Loucy (cell line): ENCODE data around the gene MAPRE3.
A peak's percentile ranks its signal among the peaks of the same experiment; 100 is the strongest.

Experiments
- H2AFZ ChIP-seq: fragments of 200-600 bp; sonication (generic); 2 replicates; pipeline ENCODE4 v1.6.0; 2016; ENCODE audit warnings: antibody characterized with exemption, mild to moderate bottlenecking, low read length, moderate library complexity
- H3F3A ChIP-seq: fragments of 200-600 bp; 2 replicates; pipeline ENCODE4 v1.6.0; 2016; ENCODE audit warnings: antibody characterized with exemption, low read depth, mild to moderate bottlenecking
- H3K27me3 ChIP-seq: fragments of 200-600 bp; sonication (generic); 2 replicates; pipeline ENCODE4 v1.6.1; 2014; ENCODE audit warnings: low read length, mild to moderate bottlenecking; ENCODE audit not compliant: insufficient read depth, poor library complexity, severe bottlenecking
- H3K36me3 ChIP-seq: fragments of 200-600 bp; sonication (generic); 2 replicates; pipeline ENCODE4 v1.6.1; 2016; ENCODE audit warnings: low read length; ENCODE audit not compliant: insufficient read depth
- H3K4me1 ChIP-seq: fragments of 200-600 bp; sonication (generic); 2 replicates; pipeline ENCODE4 v1.5.1; 2014; ENCODE audit warnings: low read length, mild to moderate bottlenecking; ENCODE audit not compliant: insufficient read depth, poor library complexity, severe bottlenecking
- H3K4me2 ChIP-seq: fragments of 200-600 bp; sonication (generic); 2 replicates; pipeline ENCODE4 v1.6.0; 2014; ENCODE audit warnings: antibody characterized with exemption, low read length, low read depth, mild to moderate bottlenecking; ENCODE audit not compliant: poor library complexity, severe bottlenecking
- H3K4me3 ChIP-seq: fragments of 200-600 bp; sonication (generic); 2 replicates; pipeline ENCODE4 v1.5.1; 2014; ENCODE audit warnings: low read length, mild to moderate bottlenecking, mixed read lengths; ENCODE audit not compliant: poor library complexity, severe bottlenecking
- H3K79me2 ChIP-seq: fragments of 200-600 bp; sonication (generic); 2 replicates; pipeline ENCODE4 v1.6.1; 2014; ENCODE audit warnings: low read length; ENCODE audit not compliant: insufficient read depth
- H3K9ac ChIP-seq: fragments of 200-600 bp; sonication (generic); 2 replicates; pipeline ENCODE4 v1.6.0; 2014; ENCODE audit warnings: mild to moderate bottlenecking, low read depth, low read length, moderate library complexity; ENCODE audit not compliant: poor library complexity, severe bottlenecking
- H3K9me2 ChIP-seq: fragments of 200-600 bp; sonication (generic); replicated peaks from 2 replicates; pipeline ENCODE4 v1.6.1; 2016; ENCODE audit warnings: low read depth, low read length, mixed read lengths
- H3K9me3 ChIP-seq: fragments of 200-600 bp; sonication (generic); 2 replicates; pipeline ENCODE4 v1.6.1; 2014; ENCODE audit warnings: mild to moderate bottlenecking, antibody characterized with exemption, low read length, low read depth; ENCODE audit not compliant: insufficient read depth
- H4K20me1 ChIP-seq: fragments of 200-600 bp; sonication (generic); 2 replicates; pipeline ENCODE4 v1.6.0; 2014; ENCODE audit warnings: antibody characterized with exemption, low read length, mild to moderate bottlenecking; ENCODE audit not compliant: insufficient read depth, poor library complexity, severe bottlenecking
- EZH2phosphoT487 ChIP-seq: fragments of 200-600 bp; IDR thresholded peaks from 2 replicates; pipeline ENCODE4 v1.6.1; 2018; ENCODE audit warnings: antibody characterized with exemption, mild to moderate bottlenecking, moderate library complexity, borderline replicate concordance
- TF ChIP-seq, protein P1 (sequence below): fragments of 200-600 bp; sonication (generic); conservative IDR thresholded peaks from 2 replicates; pipeline ENCODE4 v1.5.1; 2014; ENCODE audit warnings: mild to moderate bottlenecking, antibody characterized with exemption, low read length

MAPRE3 gene

DNA sequence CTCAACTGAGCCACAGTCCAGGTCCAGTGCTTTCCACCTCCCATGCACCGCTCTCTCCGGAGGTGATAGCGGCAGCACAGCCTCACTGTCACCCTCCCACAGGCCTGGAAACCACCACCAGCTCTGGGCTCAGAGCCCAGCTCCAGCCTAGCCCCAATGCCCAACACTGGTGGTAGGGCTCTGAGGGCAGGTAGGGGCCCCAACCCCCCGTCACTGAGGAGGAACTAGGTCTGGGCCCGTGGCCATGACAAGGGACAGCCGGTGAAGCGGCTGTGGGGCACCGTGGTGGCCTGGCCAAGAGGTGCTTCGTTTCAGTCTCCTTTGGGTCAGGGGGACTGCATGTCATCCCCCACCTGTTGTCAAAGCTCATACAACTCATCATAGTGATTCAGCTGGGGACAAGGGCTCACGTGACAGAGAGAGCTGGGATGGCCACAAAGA lies 56.8 kb downstream of the MAPRE3 start:
- no peaks in the 10 kb centered on the region for H3K36me3 ChIP-seq
- H3K79me2 ChIP-seq, result peaks cover 10% of the 10 kb centered on the region; the same call in 1 of the 2 replicates

DNA sequence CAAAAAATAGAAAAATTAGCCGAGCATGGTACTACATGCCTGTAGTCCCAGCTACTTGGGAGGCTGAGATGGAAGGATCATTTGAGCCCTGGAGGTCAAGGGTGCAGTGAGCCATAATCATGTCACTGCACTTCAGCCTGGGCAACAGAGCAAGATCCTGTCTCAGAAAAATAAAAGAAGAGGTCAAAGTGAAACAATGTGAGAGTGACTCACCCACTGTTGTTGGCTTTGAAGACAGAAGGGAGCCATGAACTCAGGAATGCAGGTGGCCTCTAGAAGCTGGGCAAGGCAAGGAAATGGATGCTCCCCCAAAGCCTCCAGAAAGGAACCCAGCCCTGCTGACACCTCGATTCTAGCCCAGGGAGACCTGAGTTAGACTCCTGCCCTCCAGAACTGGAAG lies 58.6 kb downstream of the MAPRE3 start:
- no peaks in the 10 kb centered on the region for H3K9me2 ChIP-seq
- H2AFZ ChIP-seq, result no peak overlapping the region
- no peaks in the 10 kb centered on the region for H3K9me3 ChIP-seq
- peaks cover 11% of the 10 kb centered on the region for H4K20me1 ChIP-seq
- H3K9ac ChIP-seq, result no peak overlapping the region
- peaks cover 21% of the 10 kb centered on the region for H3K4me1 ChIP-seq
- no peaks in the 10 kb centered on the region for H3F3A ChIP-seq
- H3K27me3 ChIP-seq, result no peaks in the 10 kb centered on the region
- H3K4me3 ChIP-seq, result no peak overlapping the region
- H3K4me2 ChIP-seq, result no peak overlapping the region
- peaks cover 27% of the 10 kb centered on the region for H3K79me2 ChIP-seq
- H3K36me3 ChIP-seq, result no peaks in the 10 kb centered on the region
- TF ChIP-seq EZH2phosphoT487, result no peak
- TF ChIP-seq, protein P1, sequence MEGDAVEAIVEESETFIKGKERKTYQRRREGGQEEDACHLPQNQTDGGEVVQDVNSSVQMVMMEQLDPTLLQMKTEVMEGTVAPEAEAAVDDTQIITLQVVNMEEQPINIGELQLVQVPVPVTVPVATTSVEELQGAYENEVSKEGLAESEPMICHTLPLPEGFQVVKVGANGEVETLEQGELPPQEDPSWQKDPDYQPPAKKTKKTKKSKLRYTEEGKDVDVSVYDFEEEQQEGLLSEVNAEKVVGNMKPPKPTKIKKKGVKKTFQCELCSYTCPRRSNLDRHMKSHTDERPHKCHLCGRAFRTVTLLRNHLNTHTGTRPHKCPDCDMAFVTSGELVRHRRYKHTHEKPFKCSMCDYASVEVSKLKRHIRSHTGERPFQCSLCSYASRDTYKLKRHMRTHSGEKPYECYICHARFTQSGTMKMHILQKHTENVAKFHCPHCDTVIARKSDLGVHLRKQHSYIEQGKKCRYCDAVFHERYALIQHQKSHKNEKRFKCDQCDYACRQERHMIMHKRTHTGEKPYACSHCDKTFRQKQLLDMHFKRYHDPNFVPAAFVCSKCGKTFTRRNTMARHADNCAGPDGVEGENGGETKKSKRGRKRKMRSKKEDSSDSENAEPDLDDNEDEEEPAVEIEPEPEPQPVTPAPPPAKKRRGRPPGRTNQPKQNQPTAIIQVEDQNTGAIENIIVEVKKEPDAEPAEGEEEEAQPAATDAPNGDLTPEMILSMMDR, result no peak

More for the DNA sequence above, 56.8 kb downstream of the MAPRE3 start:
- no peak overlapping the region for H3K9ac ChIP-seq
- TF ChIP-seq EZH2phosphoT487, result no peak
- TF ChIP-seq, protein P1, result no peak
- H3K9me3 ChIP-seq, result no peaks in the 10 kb centered on the region
- no peaks in the 10 kb centered on the region for H3K27me3 ChIP-seq
- peaks cover 16% of the 10 kb centered on the region for H3K4me1 ChIP-seq
- no peak overlapping the region for H2AFZ ChIP-seq
- H3F3A ChIP-seq, result no peaks in the 10 kb centered on the region
- H3K4me3 ChIP-seq, result no peak overlapping the region
- no peaks in the 10 kb centered on the region for H3K9me2 ChIP-seq
- no peaks in the 10 kb centered on the region for H4K20me1 ChIP-seq
- no peak overlapping the region for H3K4me2 ChIP-seq

DNA sequence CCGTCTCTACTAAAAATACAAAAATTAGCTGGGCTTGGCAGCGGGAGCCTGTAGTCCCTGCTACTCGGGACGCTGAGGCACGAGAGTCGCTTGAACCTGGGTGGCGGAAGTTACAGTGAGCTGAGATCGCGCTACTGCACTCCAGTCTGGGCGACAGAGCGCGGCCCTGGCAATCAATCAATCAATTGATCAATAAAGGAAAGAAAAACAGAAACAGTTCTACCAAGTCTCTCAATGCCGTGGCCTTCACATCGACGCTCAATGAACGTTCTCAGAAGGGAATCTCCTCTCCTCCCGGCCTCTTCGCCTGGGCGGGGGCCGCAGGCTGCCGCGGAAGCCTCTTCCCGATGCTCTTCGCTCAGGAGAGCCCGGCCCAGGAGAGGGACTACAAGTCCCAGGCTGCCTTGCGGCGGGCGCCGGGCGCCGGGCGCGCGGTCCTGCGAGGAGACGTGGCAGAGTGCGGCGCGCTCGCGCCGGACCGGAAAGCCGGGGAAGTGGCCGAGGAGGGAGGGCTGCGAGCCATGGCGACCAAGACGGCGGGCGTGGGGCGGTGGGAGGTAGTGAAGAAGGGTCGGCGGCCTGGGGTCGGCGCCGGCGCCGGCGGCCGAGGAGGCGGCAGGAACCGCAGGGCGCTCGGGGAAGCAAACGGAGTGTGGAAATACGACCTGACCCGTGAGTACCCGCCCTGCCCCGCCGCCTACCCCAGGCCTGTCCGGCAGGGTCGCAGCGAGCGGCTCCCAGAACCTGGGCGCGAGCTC lies 62.2 kb downstream of the MAPRE3 start, which contains the start of gene TMEM214:
Gene TMEM214, plus strand, starts transcription at position 471 of the 758 bp plus-strand sequence. Its CDS starts 51 bp downstream, at position 522.
- H3K79me2 ChIP-seq, result peaks cover 49% of the 10 kb centered on the region
- peak within 1 kb of the TSS; percentile 96 for H3K9ac ChIP-seq
- no peaks in the 10 kb centered on the region for H3F3A ChIP-seq
- no peak for TF ChIP-seq EZH2phosphoT487
- TF ChIP-seq, protein P1, result no peak
- H3K9me2 ChIP-seq, result no peaks in the 10 kb centered on the region
- peak within 1 kb of the TSS; percentile 98 for H2AFZ ChIP-seq
- peaks cover 36% of the 10 kb centered on the region for H3K4me1 ChIP-seq
- H3K36me3 ChIP-seq, result peaks cover 29% of the 10 kb centered on the region; the same call in 1 of the 2 replicates
- H3K27me3 ChIP-seq, result no peaks in the 10 kb centered on the region
- peak within 1 kb of the TSS; percentile 98 for H3K4me3 ChIP-seq
- H3K9me3 ChIP-seq, result no peaks in the 10 kb centered on the region
- peak within 1 kb of the TSS; percentile 97 for H3K4me2 ChIP-seq
- peaks cover 11% of the 10 kb centered on the region for H4K20me1 ChIP-seq
